Mucosa of stomach (tissue), 1 donor: ENCODE data around the gene IGFBP3.
"Not testable (repeated sequence)": the region's sequence is repeated elsewhere in the genome, so short reads cannot be mapped to it uniquely, and the experiment has no call there.

Experiments
- H3K27me3 ChIP-seq: one replicate; pipeline ENCODE4 v1.7.0; 2013; ENCODE audit warnings: mild to moderate bottlenecking, low read length; ENCODE audit not compliant: control insufficient read depth, insufficient read depth
- H3K36me3 ChIP-seq: one replicate; pipeline ENCODE4 v1.7.0; 2013; ENCODE audit warnings: low read length; ENCODE audit not compliant: control insufficient read depth, insufficient read depth
- H3K4me1 ChIP-seq: one replicate; pipeline ENCODE4 v1.7.0; 2013; ENCODE audit warnings: mild to moderate bottlenecking, low read length; ENCODE audit not compliant: control insufficient read depth, insufficient read depth
- H3K4me3 ChIP-seq: one replicate; pipeline ENCODE4 v1.7.0; 2013; ENCODE audit warnings: low read length
- H3K9ac ChIP-seq: one replicate; pipeline ENCODE4 v1.7.0; 2013; ENCODE audit warnings: mild to moderate bottlenecking, low read length, moderate library complexity
- H3K9me3 ChIP-seq: one replicate; pipeline ENCODE4 v1.7.0; 2013; ENCODE audit warnings: mild to moderate bottlenecking, low read length, moderate library complexity; ENCODE audit not compliant: control insufficient read depth
- donor health status: Pancreatic carcinoma.

IGFBP3 gene

GRCh38 chr7:45940237-45940781, 19.2 kb upstream of the IGFBP3 start:
- H3K4me3 ChIP-seq, H3K27me3 ChIP-seq, H3K9me3 ChIP-seq, H3K4me1 ChIP-seq, H3K36me3 ChIP-seq, H3K9ac ChIP-seq: not testable (repeated sequence)

GRCh38 chr7:45939574-45939973, 18.5 kb upstream of the IGFBP3 start:
- no peak overlapping the region for H3K9ac ChIP-seq
- no peaks in the 10 kb centered on the region for H3K36me3 ChIP-seq
- H3K27me3 ChIP-seq, result no peaks in the 10 kb centered on the region
- H3K9me3 ChIP-seq, result no peaks in the 10 kb centered on the region
- no peaks in the 10 kb centered on the region for H3K4me1 ChIP-seq
- no peak overlapping the region for H3K4me3 ChIP-seq

- Histone ChIP-seq H3K27me3 (no peaks in the 10 kb centered on the region), H3K9me3 (no peaks in the 10 kb centered on the region), H3K9ac (no peak overlapping the region), H3K4me3 (no peak overlapping the region), H3K4me1 (no peaks in the 10 kb centered on the region), H3K36me3 (no peaks in the 10 kb centered on the region)
Observed at GRCh38 chr7:45938626-45939302, 17.7 kb upstream of the IGFBP3 start.

- H3K4me1 ChIP-seq, result no peaks in the 10 kb centered on the region
- H3K9ac ChIP-seq, result no peak overlapping the region
- H3K9me3 ChIP-seq, result no peaks in the 10 kb centered on the region
- H3K4me3 ChIP-seq, result no peak overlapping the region
- no peaks in the 10 kb centered on the region for H3K27me3 ChIP-seq
- H3K36me3 ChIP-seq, result no peaks in the 10 kb centered on the region
Observed at GRCh38 chr7:45937862-45938261, 16.8 kb upstream of the IGFBP3 start.

- Histone ChIP-seq H3K4me1 (no peaks in the 10 kb centered on the region), H3K27me3 (no peaks in the 10 kb centered on the region), H3K36me3 (no peaks in the 10 kb centered on the region), H3K9ac (no peak overlapping the region), H3K4me3 (no peak overlapping the region), H3K9me3 (no peaks in the 10 kb centered on the region)
Observed at GRCh38 chr7:45937301-45937700, 16.2 kb upstream of the IGFBP3 start.

- Histone ChIP-seq H3K9ac (no peak overlapping the region), H3K36me3 (no peaks in the 10 kb centered on the region), H3K4me1 (no peaks in the 10 kb centered on the region), H3K9me3 (no peaks in the 10 kb centered on the region), H3K27me3 (no peaks in the 10 kb centered on the region), H3K4me3 (no peak overlapping the region)
Observed at GRCh38 chr7:45930967-45931366, 9.9 kb upstream of the IGFBP3 start.

- no peak overlapping the region for H3K9ac ChIP-seq
- no peaks in the 10 kb centered on the region for H3K9me3 ChIP-seq
- H3K27me3 ChIP-seq, result peaks cover 5% of the 10 kb centered on the region
- no peaks in the 10 kb centered on the region for H3K36me3 ChIP-seq
- H3K4me1 ChIP-seq, result no peaks in the 10 kb centered on the region
- H3K4me3 ChIP-seq, result no peak overlapping the region
Observed at GRCh38 chr7:45927721-45928120, 6.6 kb upstream of the IGFBP3 start.

GRCh38 chr7:45924283-45924682, 3.2 kb upstream of the IGFBP3 start:
- Histone ChIP-seq H3K36me3 (no peaks in the 10 kb centered on the region), H3K4me1 (peaks cover 10% of the 10 kb centered on the region), H3K9ac (no peak overlapping the region), H3K27me3 (peaks cover 32% of the 10 kb centered on the region), H3K4me3 (no peak overlapping the region), H3K9me3 (no peaks in the 10 kb centered on the region)

- Histone ChIP-seq H3K9ac (no peak overlapping the region), H3K36me3 (no peaks in the 10 kb centered on the region), H3K4me3 (no peak overlapping the region), H3K4me1 (peaks cover 10% of the 10 kb centered on the region), H3K27me3 (peaks cover 36% of the 10 kb centered on the region), H3K9me3 (no peaks in the 10 kb centered on the region)
Observed at GRCh38 chr7:45923818-45924217, 2.7 kb upstream of the IGFBP3 start.

- Histone ChIP-seq H3K4me1 (peaks cover 10% of the 10 kb centered on the region), H3K9me3 (no peaks in the 10 kb centered on the region), H3K27me3 (peaks cover 40% of the 10 kb centered on the region), H3K9ac (no peak overlapping the region), H3K36me3 (no peaks in the 10 kb centered on the region), H3K4me3 (no peak overlapping the region)
Observed at GRCh38 chr7:45923290-45923689, 2.2 kb upstream of the IGFBP3 start.

- H3K4me3 ChIP-seq, result no peak overlapping the region
- no peak overlapping the region for H3K9ac ChIP-seq
Observed at GRCh38 chr7:45922810-45923209, 1.7 kb upstream of the IGFBP3 start.

GRCh38 chr7:45921699-45922519, 837 bp upstream of the IGFBP3 start:
- Histone ChIP-seq H3K4me3 (no peak overlapping the region), H3K36me3 (no peaks in the 10 kb centered on the region), H3K4me1 (peaks cover 10% of the 10 kb centered on the region), H3K9me3 (no peaks in the 10 kb centered on the region), H3K27me3 (peaks cover 47% of the 10 kb centered on the region), H3K9ac (no peak overlapping the region)

More at GRCh38 chr7:45922810-45923209, 1.7 kb upstream of the IGFBP3 start:
- no peaks in the 10 kb centered on the region for H3K36me3 ChIP-seq
- peaks cover 45% of the 10 kb centered on the region for H3K27me3 ChIP-seq
- no peaks in the 10 kb centered on the region for H3K9me3 ChIP-seq
- peaks cover 10% of the 10 kb centered on the region for H3K4me1 ChIP-seq
